Progenitor cell of endocrine pancreas (in vitro differentiated cells): ENCODE results near the gene BBS7. TPM values are rescaled to one million over a fixed set of nuclear protein-coding genes. Genes with fewer than 3 reads are reported as not detected.

Experiments
- DNase-seq: peaks from one replicate; pipeline ENCODE4 v3.0.0; 2021; ENCODE audit warnings: low spot score; ENCODE audit not compliant: unreplicated experiment
- H3K27ac Mint-ChIP-seq: 2 replicates; pipeline ENCODE4 v1.8.0; 2021; ENCODE audit warnings: mild to moderate bottlenecking, moderate library complexity, mixed read lengths
- H3K27me3 Mint-ChIP-seq: 2 replicates; pipeline ENCODE4 v1.8.0; 2021; ENCODE audit warnings: mixed read lengths
- H3K36me3 Mint-ChIP-seq: 2 replicates; pipeline ENCODE4 v1.8.0; 2022; ENCODE audit warnings: mixed read lengths; ENCODE audit not compliant: insufficient read depth
- H3K4me1 Mint-ChIP-seq: 2 replicates; pipeline ENCODE4 v1.8.0; 2021; ENCODE audit warnings: low read depth, mixed read lengths
- H3K4me3 Mint-ChIP-seq: 2 replicates; pipeline ENCODE4 v1.8.0; 2021; ENCODE audit warnings: low read depth, mild to moderate bottlenecking, moderate library complexity, mixed read lengths
- H3K9me3 Mint-ChIP-seq: 2 replicates; pipeline ENCODE4 v1.8.0; 2021; ENCODE audit warnings: low read depth, mixed read lengths
- total RNA-seq: library from RNA; stranded (reverse); gene quantifications from 2 replicates; pipeline ENCODE4 v1.2.1, GENCODE V29; 2021
- TF ChIP-seq, protein P1 (sequence below): fragments of 200-600 bp; sonication (generic); IDR thresholded peaks from one replicate; pipeline ENCODE4 v1.5.0; 2021; ENCODE audit warnings: antibody characterized with exemption, mild to moderate bottlenecking; ENCODE audit not compliant: unreplicated experiment

Gene BBS7
- total RNA-seq, 1 donor from 2014 or later, result 28.3 TPM

GRCh38 chr4:121861426-121861825, 8.8 kb downstream of the BBS7 start:
- no peak overlapping the region for H3K4me3 Mint-ChIP-seq
- H3K9me3 Mint-ChIP-seq, result peaks cover 6% of the 10 kb centered on the region
- TF ChIP-seq, protein P1, sequence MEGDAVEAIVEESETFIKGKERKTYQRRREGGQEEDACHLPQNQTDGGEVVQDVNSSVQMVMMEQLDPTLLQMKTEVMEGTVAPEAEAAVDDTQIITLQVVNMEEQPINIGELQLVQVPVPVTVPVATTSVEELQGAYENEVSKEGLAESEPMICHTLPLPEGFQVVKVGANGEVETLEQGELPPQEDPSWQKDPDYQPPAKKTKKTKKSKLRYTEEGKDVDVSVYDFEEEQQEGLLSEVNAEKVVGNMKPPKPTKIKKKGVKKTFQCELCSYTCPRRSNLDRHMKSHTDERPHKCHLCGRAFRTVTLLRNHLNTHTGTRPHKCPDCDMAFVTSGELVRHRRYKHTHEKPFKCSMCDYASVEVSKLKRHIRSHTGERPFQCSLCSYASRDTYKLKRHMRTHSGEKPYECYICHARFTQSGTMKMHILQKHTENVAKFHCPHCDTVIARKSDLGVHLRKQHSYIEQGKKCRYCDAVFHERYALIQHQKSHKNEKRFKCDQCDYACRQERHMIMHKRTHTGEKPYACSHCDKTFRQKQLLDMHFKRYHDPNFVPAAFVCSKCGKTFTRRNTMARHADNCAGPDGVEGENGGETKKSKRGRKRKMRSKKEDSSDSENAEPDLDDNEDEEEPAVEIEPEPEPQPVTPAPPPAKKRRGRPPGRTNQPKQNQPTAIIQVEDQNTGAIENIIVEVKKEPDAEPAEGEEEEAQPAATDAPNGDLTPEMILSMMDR, result no peak
- H3K27me3 Mint-ChIP-seq, result no peaks in the 10 kb centered on the region
- peaks cover 14% of the 10 kb centered on the region for H3K36me3 Mint-ChIP-seq
- no peak for DNase-seq
- no peak overlapping the region for H3K27ac Mint-ChIP-seq
- no peaks in the 10 kb centered on the region for H3K4me1 Mint-ChIP-seq

GRCh38 chr4:121860121-121860520, 10.2 kb downstream of the BBS7 start:
- peaks cover 6% of the 10 kb centered on the region for H3K36me3 Mint-ChIP-seq
- no peaks in the 10 kb centered on the region for H3K4me1 Mint-ChIP-seq
- H3K9me3 Mint-ChIP-seq, result no peaks in the 10 kb centered on the region
- no peak overlapping the region for H3K27ac Mint-ChIP-seq
- TF ChIP-seq, protein P1, result no peak
- no peak overlapping the region for H3K4me3 Mint-ChIP-seq
- DNase-seq, result no peak
- no peaks in the 10 kb centered on the region for H3K27me3 Mint-ChIP-seq

- H3K4me1 Mint-ChIP-seq, result no peaks in the 10 kb centered on the region
- no peaks in the 10 kb centered on the region for H3K27me3 Mint-ChIP-seq
- TF ChIP-seq, protein P1, result no peak
- no peaks in the 10 kb centered on the region for H3K9me3 Mint-ChIP-seq
- H3K27ac Mint-ChIP-seq, result no peak overlapping the region
- no peak for DNase-seq
- no peak overlapping the region for H3K4me3 Mint-ChIP-seq
- H3K36me3 Mint-ChIP-seq, result peaks cover 11% of the 10 kb centered on the region
Measured at GRCh38 chr4:121851354-121851753, 18.9 kb downstream of the BBS7 start.

DNA sequence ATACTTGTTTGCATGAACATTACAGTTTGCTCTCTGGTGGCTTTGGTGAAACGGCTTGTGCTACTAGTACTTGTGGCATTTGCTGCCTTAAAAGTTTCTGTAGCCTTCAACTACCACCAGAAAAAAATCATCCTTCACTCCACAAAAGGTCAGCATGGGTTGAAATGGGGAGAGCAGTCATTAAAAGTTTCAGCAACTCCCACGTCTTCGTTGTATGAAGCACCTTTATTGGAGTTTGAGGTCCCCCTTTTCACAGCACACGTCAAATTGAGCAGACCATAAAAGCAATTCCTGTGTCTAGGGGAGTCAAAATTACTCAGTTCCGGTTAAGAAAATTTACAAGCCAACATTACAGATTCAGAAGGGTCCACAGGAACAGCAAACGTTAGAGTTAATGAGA, 23.6 kb downstream of the BBS7 start:
- no peaks in the 10 kb centered on the region for H3K4me1 Mint-ChIP-seq
- H3K9me3 Mint-ChIP-seq, result no peaks in the 10 kb centered on the region
- no peak for DNase-seq
- no peak overlapping the region for H3K4me3 Mint-ChIP-seq
- H3K36me3 Mint-ChIP-seq, result peaks cover 7% of the 10 kb centered on the region
- TF ChIP-seq, protein P1, result no peak
- H3K27me3 Mint-ChIP-seq, result no peaks in the 10 kb centered on the region
- H3K27ac Mint-ChIP-seq, result no peak overlapping the region

DNA sequence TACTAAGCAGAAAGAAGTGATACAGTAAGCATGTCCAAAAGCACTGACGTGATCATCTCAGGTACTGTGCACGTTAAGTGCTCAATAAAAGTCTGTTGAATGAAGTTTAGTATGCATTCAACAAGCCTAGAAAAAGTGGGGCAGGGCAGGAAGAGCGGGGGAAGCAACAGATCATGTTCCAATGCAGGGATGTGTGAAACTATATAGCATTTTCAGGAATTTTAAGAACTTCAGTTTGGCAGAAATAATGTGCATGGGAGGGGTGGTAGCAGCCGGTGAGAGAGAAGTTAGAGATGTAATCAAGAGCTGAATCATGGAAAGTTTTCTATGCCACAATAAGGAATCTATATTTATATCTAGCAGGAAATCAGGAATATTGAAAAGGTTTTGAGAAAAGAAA, 27.4 kb downstream of the BBS7 start:
- Mint-ChIP-seq H3K4me3 (no peak overlapping the region), H3K9me3 (no peaks in the 10 kb centered on the region), H3K4me1 (no peaks in the 10 kb centered on the region), H3K27me3 (no peaks in the 10 kb centered on the region), H3K36me3 (peaks cover 9% of the 10 kb centered on the region), H3K27ac (no peak overlapping the region)
- TF ChIP-seq, protein P1, result no peak
- DNase-seq, result no peak
